Stimulated activated CD8-positive, alpha-beta memory T cell treated with anti-CD3 and anti-CD28 coated beads, Interleukin-15, amount 100 ng/mL, for 48 hours (primary cell): ENCODE data around the gene CAPN11.

Source experiments
- DNase-seq, 2 donors: peaks; one replicate each; pipeline ENCODE4 v3.0.0-alpha.2; 2020; ENCODE audit warnings: low read depth in 2 of 2

Gene CAPN11

GRCh38 chr6:44156494-44157151, 2.0 kb upstream of the CAPN11 start:
- no peak for DNase-seq

- DNase-seq: no peak
Observed at GRCh38 chr6:44157152-44157521, 1.5 kb upstream of the CAPN11 start.

GRCh38 chr6:44161997-44162338, 3.3 kb downstream of the CAPN11 start:
- DNase-seq: no peak

GRCh38 chr6:44162876-44163625, 4.4 kb downstream of the CAPN11 start:
- DNase-seq: no peak

GRCh38 chr6:44166116-44166515, 7.5 kb downstream of the CAPN11 start:
- DNase-seq: no peak

- no peak for DNase-seq
Observed at GRCh38 chr6:44166591-44167184, 8.1 kb downstream of the CAPN11 start.

- DNase-seq: no peak
Observed at GRCh38 chr6:44167567-44167966, 8.9 kb downstream of the CAPN11 start.

- DNase-seq: no peak
Observed at GRCh38 chr6:44169154-44169553, 10.5 kb downstream of the CAPN11 start.

- no peak for DNase-seq
Observed at GRCh38 chr6:44169886-44170570, 11.4 kb downstream of the CAPN11 start.

- DNase-seq: no peak
Observed at GRCh38 chr6:44171899-44172546, 13.4 kb downstream of the CAPN11 start.

- DNase-seq: peak; percentile 48 to 55
Observed at GRCh38 chr6:44172731-44173500, 14.3 kb downstream of the CAPN11 start.

- DNase-seq: no peak
Observed at GRCh38 chr6:44176130-44176761, 17.6 kb downstream of the CAPN11 start.

- peak; percentile 44 to 47 for DNase-seq
Observed at GRCh38 chr6:44176762-44177509, 18.3 kb downstream of the CAPN11 start.

GRCh38 chr6:44177691-44178423, 19.2 kb downstream of the CAPN11 start:
- DNase-seq: no peak

- no peak for DNase-seq
Observed at GRCh38 chr6:44178424-44179071, 19.9 kb downstream of the CAPN11 start.

GRCh38 chr6:44179072-44179536, 20.5 kb downstream of the CAPN11 start:
- no peak for DNase-seq

GRCh38 chr6:44179648-44180047, 21.0 kb downstream of the CAPN11 start:
- DNase-seq: no peak

- no peak for DNase-seq
Observed at GRCh38 chr6:44180406-44180805, 21.8 kb downstream of the CAPN11 start.

GRCh38 chr6:44180886-44181285, 22.3 kb downstream of the CAPN11 start:
- no peak for DNase-seq
